22Rv1 (cell line): Measurements from ENCODE around the gene VSTM2A.

Experiments used
- H3K27ac ChIP-seq: fragments of 450-650 bp; 2 replicates; pipeline ENCODE4 v1.5.1; 2017
- ZFX ChIP-seq: fragments of 450-650 bp; IDR thresholded peaks from 2 replicates; pipeline ENCODE4 v1.6.1; 2017; ENCODE audit warnings: antibody characterized with exemption, borderline replicate concordance
- TF ChIP-seq, protein P1 (sequence below): fragments of 450-650 bp; IDR thresholded peaks from 2 replicates; pipeline ENCODE4 v1.5.1; 2017; ENCODE audit warnings: mild to moderate bottlenecking

VSTM2A gene

DNA sequence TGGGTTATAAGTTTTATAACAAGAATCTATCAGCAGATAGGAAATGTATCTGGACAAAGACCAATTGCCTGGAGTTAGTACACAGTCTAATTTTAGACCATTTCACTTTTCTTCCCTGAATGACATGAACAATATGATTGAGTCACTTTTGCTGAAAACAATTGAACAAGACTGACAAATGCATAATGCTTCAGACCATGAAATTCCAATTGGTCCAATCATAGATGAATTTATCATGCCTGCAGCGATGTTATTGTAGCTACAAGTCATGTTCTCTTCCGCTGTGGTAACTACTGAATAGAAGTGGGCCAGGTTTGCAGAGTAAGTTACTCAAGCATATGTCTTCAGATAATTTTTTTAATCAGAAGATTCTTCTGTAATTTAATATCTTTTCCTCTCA is 73.4 kb downstream of the VSTM2A start:
- no peak for TF ChIP-seq ZFX
- TF ChIP-seq, protein P1, sequence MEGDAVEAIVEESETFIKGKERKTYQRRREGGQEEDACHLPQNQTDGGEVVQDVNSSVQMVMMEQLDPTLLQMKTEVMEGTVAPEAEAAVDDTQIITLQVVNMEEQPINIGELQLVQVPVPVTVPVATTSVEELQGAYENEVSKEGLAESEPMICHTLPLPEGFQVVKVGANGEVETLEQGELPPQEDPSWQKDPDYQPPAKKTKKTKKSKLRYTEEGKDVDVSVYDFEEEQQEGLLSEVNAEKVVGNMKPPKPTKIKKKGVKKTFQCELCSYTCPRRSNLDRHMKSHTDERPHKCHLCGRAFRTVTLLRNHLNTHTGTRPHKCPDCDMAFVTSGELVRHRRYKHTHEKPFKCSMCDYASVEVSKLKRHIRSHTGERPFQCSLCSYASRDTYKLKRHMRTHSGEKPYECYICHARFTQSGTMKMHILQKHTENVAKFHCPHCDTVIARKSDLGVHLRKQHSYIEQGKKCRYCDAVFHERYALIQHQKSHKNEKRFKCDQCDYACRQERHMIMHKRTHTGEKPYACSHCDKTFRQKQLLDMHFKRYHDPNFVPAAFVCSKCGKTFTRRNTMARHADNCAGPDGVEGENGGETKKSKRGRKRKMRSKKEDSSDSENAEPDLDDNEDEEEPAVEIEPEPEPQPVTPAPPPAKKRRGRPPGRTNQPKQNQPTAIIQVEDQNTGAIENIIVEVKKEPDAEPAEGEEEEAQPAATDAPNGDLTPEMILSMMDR, result no peak
- H3K27ac ChIP-seq, result no peak overlapping the region
